NT2/D1 (cell line): ENCODE data around the gene HCN3.
"Not testable (repeated sequence)": the region's sequence is repeated elsewhere in the genome, so short reads cannot be mapped to it uniquely, and the experiment has no call there.

Experiments used
- YY1 ChIP-seq: IDR thresholded peaks from 2 replicates; pipeline ENCODE4 v1.6.1; 2011; ENCODE audit not compliant: insufficient read length, insufficient read depth
- ZNF274 ChIP-seq: IDR thresholded peaks from 2 replicates; pipeline ENCODE4 v1.6.1; 2011; ENCODE audit warnings: mild to moderate bottlenecking, low read depth, low read length

DNA sequence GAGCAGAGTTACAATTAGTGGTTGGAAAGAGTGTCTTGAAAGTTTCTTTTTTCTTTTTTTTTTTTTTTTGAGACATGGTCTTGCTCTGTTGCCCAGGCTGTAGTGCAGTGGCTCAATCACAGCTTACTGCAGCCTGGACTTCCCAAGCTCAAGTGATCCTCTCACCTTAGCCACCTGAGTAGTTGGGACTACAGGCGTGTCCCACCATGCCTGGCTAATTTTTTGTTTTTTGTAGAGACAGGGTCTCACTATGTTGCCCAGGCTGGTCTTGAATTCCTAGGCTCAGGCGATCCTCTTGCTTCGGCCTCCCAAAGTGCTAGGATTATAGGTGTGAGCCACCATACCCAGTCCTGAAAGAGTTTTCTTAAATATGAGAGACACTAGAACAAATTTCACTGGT, 30.5 kb upstream of the HCN3 start:
- not testable (repeated sequence) for TF ChIP-seq YY1, ZNF274
